ENCODE data around the gene CYP27C1. TPM values are rescaled to one million over a fixed set of nuclear protein-coding genes. Genes with fewer than 3 reads are reported as not detected.

The CYP27C1 gene
- total and polyA plus RNA-seq, 9 of the 15 experiments (the other 6 are each of a cell fraction or from before 2014, with no cell fraction given), result not detected

- H3K9me1 ChIP-seq (ENCODE audit: control insufficient read depth, insufficient read depth, low read length), result no peaks in the 10 kb centered on the region
- TF ChIP-seq MAFG (tag; conservative IDR thresholded peaks at IDR 0.05) (no peak), LCOR (CRISPR knock-in tag; IDR thresholded peaks at IDR 0.05) (no peak), CEBPZ (IDR thresholded peaks at IDR 0.05; ENCODE audit: borderline replicate concordance, low read depth, low read length) (no peak), MTA2 (IDR thresholded peaks at IDR 0.05; ENCODE audit: low read depth) (no peak), EP400 (IDR thresholded peaks at IDR 0.05) (no peak), BCOR (IDR thresholded peaks at IDR 0.05) (no peak), MXD1 (CRISPR knock-in tag; IDR thresholded peaks at IDR 0.05; ENCODE audit: borderline replicate concordance, poor library complexity, severe bottlenecking) (no peak), HCFC1 (IDR thresholded peaks at IDR 0.05; ENCODE audit: low read depth, low read length) (no peak), POLR2A (conservative IDR thresholded peaks at IDR 0.05) (no peak)
- TF ChIP-seq, protein P1, sequence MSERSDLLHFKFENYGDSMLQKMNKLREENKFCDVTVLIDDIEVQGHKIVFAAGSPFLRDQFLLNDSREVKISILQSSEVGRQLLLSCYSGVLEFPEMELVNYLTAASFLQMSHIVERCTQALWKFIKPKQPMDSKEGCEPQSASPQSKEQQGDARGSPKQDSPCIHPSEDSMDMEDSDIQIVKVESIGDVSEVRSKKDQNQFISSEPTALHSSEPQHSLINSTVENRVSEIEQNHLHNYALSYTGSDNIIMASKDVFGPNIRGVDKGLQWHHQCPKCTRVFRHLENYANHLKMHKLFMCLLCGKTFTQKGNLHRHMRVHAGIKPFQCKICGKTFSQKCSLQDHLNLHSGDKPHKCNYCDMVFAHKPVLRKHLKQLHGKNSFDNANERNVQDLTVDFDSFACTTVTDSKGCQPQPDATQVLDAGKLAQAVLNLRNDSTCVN (CRISPR knock-in tag; IDR thresholded peaks at IDR 0.05), result no peak
- H2AFZ ChIP-seq (ENCODE audit: low read depth, low read length), result no peak overlapping the region
- no peak overlapping the region for H3K27ac ChIP-seq (ENCODE audit: extremely low read depth, low read depth, low read length)
- CTCF ChIA-PET (ENCODE audit: low intra/inter-chr PET ratio), result no interaction called here
- FAIRE-seq, result no peak
- no TSS peak for BruUV-seq (replicated peaks)
- no peaks in the 10 kb centered on the region for H3K27me3 ChIP-seq (ENCODE audit: control insufficient read depth in 2 of 2, insufficient read depth in 2 of 2, low read length in 2 of 2)
- no peaks in the 10 kb centered on the region for H3K9me3 ChIP-seq (replicated peaks; ENCODE audit: control insufficient read depth, insufficient read depth, low read depth, low read length)
- H3K4me3 ChIP-seq, result no peak overlapping the region
- H3K79me2 ChIP-seq (ENCODE audit: control insufficient read depth, insufficient read depth, low read length), result no peaks in the 10 kb centered on the region
- DNase-seq (ENCODE audit: extremely low read depth in 1 of 4, low spot score in 3 of 4), result no peak
- H3K4me1 ChIP-seq (replicated peaks in 1 of 2; ENCODE audit: control insufficient read depth in 2 of 2, insufficient read depth in 2 of 2, low read length in 2 of 2), result no peaks in the 10 kb centered on the region
- 85% methylated on average over 3 of the region's 5 CpGs for WGBS (ENCODE audit: insufficient coverage, low coverage, missing lambda C conversion rate)
- H4K20me1 ChIP-seq (replicated peaks; ENCODE audit: control insufficient read depth, insufficient read depth, low read length), result no peaks in the 10 kb centered on the region
- H3K36me3 ChIP-seq (ENCODE audit: control insufficient read depth, insufficient read depth, low read length), result peaks cover 56% of the 10 kb centered on the region; the same call in 2 of the 3 replicates
- H3K4me2 ChIP-seq (ENCODE audit: insufficient read depth, low read length), result no peak overlapping the region
- intact Hi-C loops (cut with micrococcal nuclease), result no loop called here
- POLR2A ChIA-PET, result interaction anchor here (1.2 kb wide), 1 partner anchor 11 kb away, joined by 3 read pairs; no protein-coding TSS in a partner anchor
- in situ Hi-C loops (cut with MboI), result no loop called here
- ATAC-seq, result no peak
- no peak overlapping the region for H3K9ac ChIP-seq (ENCODE audit: insufficient read depth in 1 of 2, low read depth in 2 of 2, low read length in 2 of 2)
Observed at GRCh38 chr2:127259355-127259754, 39.3 kb upstream of the CYP27C1 start.
